Head of caudate nucleus (tissue), 42 donors: Measurements from ENCODE around the gene KCNT2.

Experiments used
- DNase-seq, 42 donors: peaks; one replicate each; pipeline versions ENCODE4 v3.0.0 to v3.0.0-alpha.2; 2020 to 2021; ENCODE audit warnings: mixed read lengths in 7 of 42
- intact Hi-C: fragments of 100-400 bp; cut with DNase I; formaldehyde crosslinking; loops from one replicate; pipeline ENCODE4 v1.15.0; 2022

The KCNT2 gene

GRCh38 chr1:196594700-196595099, 13.5 kb downstream of the KCNT2 start:
- intact Hi-C loops = no loop called here
- DNase-seq = no peak

DNA sequence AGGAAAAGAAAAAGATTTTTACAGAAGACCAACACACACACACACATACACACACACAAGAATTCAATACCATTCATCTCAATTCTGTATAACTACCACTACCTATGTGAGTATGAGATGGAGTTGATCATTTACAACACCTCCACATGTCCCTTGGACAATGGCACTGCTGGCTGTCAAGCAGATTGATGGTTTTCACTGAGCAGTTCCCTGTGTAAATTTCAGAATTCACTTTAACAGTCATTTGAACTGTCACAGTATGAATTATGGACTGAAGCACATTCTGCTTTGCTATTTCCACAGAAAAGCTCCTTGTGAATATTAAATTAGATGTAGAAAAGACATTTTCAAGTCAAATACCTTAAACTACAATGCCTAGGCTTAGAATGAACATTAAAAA, 14.3 kb downstream of the KCNT2 start:
- intact Hi-C loops = no loop called here
- DNase-seq = no peak

GRCh38 chr1:196590959-196591358, 17.3 kb downstream of the KCNT2 start:
- intact Hi-C loops = no loop called here
- DNase-seq = no peak

- intact Hi-C loops = no loop called here
- no peak for DNase-seq
Observed at GRCh38 chr1:196590012-196590708, 18.1 kb downstream of the KCNT2 start.

- intact Hi-C loops = no loop called here
- DNase-seq = no peak
Observed at GRCh38 chr1:196584696-196585095, 23.5 kb downstream of the KCNT2 start.

DNA sequence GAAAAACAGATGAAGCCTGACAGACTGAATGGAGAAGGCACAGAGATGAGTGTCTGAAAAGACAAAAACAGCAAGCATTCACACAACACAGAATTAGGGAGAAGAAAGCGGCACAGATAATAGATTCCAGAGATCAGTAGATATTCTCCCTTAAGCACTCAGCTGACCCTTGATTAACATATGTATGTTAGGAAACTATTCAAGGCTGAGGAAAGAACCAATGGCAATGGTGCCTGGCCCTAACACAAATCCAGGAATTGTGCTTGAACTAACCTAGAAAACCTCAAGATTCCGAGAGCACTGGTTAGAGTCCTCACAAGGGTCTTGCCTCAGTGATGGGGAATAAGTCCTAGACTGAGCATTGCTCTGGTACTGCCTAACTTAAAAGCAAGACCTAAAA, 30.9 kb downstream of the KCNT2 start:
- intact Hi-C loops = no loop called here
- no peak for DNase-seq

DNA sequence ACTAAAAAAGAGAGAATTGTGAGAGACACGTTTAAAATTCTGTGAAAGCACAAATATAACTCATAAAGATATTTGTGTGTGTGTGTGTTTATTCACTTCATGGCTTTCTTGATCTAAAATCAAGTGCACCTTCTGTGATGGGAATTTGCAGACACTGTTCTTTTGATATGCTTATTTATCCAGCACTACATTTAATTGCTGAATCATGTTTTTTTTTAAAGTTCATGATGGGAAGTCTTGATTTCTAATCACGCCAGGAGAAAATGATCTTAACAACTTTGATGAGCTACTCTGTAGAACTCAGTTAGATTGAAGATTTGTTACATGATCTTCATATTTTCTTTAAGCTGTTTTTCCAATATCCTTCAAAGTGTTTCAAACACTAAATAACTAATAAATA, 35.0 kb downstream of the KCNT2 start:
- intact Hi-C loops = no loop called here
- DNase-seq = no peak

DNA sequence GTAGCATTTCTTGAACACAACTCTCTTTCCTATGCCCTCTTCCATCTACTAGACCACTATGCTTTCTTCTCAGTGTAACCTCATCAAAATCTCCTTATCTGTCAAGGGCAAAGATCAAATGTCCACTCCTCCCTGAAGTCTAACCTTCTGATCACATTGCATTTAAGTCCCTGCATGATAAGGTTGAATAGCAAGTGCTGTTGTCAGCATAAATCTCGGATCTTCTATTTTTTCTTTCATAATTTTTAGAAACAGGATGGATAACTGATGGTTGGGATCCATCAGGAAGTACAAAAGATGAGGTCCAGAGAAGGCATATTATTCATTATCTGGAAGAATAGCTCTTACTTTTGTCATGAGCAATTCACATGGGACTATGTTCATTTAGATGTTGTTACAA, 41.0 kb downstream of the KCNT2 start:
- DNase-seq = no peak
- intact Hi-C loops = no loop called here

GRCh38 chr1:196563768-196564167, 44.5 kb downstream of the KCNT2 start:
- DNase-seq = no peak
- intact Hi-C loops = no loop called here

- DNase-seq = no peak
- intact Hi-C loops = no loop called here
Observed at GRCh38 chr1:196559314-196559713, 48.9 kb downstream of the KCNT2 start.

GRCh38 chr1:196558411-196558810, 49.8 kb downstream of the KCNT2 start:
- intact Hi-C loops = no loop called here
- DNase-seq = no peak

DNA sequence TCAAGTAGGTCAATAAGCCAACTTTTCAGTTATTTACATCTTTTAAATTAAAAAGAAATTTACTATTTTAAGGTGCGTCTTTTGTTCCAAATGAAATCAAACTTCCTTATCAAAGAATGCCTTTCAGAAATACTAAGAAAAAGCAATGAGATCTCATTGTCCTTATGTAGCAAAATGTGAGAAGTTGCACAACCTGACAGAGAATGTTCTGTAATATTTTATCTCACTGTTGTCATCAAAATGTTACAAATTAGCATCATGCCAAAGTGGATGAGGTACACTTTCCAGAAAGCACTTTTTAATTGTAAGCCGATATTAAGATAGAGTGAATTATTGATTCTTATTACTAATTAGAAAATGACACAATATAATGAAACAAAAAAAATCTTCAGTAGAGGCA, 50.4 kb downstream of the KCNT2 start:
- no peak for DNase-seq
- intact Hi-C loops = no loop called here

GRCh38 chr1:196550731-196551130, 57.5 kb downstream of the KCNT2 start:
- intact Hi-C loops = no loop called here
- DNase-seq = no peak

- intact Hi-C loops = no loop called here
- DNase-seq = no peak
Observed at GRCh38 chr1:196546272-196547111, 61.7 kb downstream of the KCNT2 start.

DNA sequence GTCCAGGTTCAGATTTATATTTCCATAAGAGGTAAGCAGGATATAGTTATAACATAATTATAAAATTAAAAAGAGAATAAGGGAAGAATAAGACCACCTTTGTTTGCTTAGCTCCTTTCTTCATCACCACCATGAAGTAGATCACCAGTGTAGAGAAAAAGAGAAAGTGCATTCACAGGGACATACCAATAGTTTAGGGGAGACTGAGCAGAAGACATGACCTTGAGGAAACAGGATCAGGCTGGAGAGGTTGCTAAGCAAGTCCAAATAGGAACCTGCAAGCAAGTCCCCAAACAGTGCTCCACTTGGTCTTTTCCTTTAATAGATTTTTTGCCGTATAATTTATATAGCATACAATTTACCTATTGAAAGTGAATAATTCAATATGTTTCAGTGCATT, 63.0 kb downstream of the KCNT2 start:
- DNase-seq = no peak
- intact Hi-C loops = no loop called here

GRCh38 chr1:196544617-196545016, 63.6 kb downstream of the KCNT2 start:
- intact Hi-C loops = no loop called here
- DNase-seq = no peak

- no peak for DNase-seq
- intact Hi-C loops = no loop called here
Observed at GRCh38 chr1:196543833-196544232, 64.4 kb downstream of the KCNT2 start.

DNA sequence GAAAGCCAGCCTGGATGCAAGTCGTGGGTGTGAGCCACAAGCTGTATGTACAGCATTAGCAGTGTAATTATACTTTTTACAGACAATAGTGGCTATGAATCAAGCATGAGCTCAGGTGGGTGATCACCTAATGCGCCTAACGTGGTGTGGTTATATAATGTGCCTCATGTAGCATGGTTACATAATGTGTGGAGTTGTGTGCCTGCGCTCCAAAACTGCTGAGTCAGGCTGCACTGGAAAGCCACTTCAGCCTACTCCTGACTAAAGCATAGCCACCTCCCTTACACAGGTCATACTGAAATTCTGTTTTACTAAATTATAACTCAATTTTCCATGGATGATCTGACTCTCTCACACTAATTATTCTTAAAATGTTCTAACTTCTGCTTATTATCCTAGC, 69.8 kb downstream of the KCNT2 start:
- intact Hi-C loops = no loop called here
- DNase-seq = peak in 17 of 42 donors; percentile 6 to 57 (median 18)

DNA sequence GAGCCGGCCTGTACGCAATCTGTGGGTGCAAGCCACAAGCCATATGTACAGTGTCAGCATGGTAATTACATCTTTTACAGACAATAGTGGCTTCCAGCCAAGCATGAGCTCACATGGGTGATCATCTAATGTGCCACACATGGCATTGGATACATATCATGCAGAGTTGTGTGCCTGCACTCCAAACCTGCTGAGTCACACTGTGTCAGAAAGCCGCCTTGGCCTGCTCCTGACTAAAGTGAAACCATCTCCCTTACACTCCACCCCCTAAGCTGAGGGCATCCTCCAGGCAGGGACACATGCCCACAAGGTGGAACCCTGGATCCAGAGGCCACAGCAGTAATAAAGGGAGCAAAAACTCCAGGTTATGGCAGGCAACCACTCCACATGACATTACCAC, 72.5 kb downstream of the KCNT2 start:
- no peak for DNase-seq
- intact Hi-C loops = no loop called here

DNA sequence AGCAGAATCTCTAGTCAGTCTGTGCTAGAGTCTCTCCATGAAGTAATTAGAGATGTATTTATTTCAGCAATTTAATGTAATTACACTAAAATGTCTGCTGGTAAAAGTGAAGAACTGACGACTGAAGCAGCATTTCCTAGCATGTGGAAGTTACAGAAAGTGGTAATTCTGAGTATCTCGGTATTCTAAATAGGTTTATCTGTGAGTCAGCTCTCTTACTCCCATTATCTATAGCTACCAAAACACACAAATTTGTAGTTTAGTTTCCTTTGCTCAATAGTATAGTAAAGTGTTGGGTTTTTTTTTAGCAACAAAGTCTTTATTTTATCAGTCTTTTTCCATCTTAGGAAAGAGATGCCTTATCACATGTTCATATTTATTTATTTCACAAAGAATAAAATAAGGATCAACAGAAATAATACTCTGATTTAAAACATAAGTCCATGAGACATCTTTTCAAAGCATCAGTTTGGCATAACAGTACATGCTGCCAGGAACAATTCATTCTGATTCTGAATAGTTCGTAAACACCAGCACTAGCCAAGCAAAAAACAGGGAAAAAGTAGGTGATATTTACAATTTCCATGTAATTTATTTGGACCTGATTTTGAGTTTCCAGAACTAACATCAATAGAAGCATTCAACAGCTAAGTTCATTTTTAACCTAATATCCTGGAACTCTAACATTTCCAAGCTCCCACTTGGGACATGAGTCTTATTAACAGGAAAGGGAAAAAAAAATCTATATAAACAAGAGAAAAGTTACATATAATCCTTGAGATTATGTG, 76.3 kb downstream of the KCNT2 start:
- no peak for DNase-seq
- intact Hi-C loops = no loop called here
